ENCODE results near the gene KAZN.

KAZN gene

DNA sequence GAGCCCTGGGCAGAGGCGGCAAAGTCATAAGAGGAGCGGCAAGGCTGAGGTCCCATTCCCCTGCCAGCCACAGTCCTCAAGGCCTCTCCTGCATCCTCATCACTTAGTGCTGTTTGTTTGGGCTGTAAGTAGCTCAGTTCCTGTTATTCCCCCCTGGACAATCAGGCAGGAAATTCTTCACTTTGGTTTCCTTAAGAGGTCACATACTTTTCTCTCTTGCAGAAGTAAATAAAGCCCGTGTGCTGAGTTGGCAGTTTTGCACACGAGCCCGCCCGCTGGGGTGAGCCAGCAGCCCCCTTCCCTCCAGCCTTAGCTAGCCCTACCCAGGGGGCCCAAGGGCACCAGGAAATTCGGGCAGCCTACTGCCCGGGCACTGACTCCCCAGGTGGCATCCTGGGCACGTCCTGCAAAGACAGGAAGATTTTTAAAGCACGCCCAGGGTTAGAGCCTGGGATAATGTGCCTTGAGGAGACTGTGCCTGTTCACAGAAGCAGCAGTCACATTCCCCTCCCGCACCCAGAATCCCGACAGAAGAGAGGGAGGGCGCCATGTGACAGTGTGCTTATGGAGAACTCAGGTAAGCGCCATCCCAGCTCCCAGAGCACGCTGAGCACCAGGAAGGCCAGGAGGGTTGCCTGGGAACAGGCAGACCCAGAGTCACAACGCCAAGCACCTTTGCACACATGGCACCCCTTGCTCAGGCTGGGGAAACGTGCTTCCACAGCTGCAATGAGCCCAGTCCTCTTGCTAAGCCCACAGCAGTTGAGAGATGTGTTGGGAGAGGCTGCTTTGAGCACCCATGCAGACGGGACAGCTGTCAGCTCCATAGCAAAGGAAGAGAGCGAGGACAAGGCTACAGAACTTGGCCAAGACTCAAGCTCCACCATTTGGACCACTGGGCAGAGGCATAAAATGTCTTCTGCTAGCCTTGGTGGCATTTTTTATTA is 410.6 kb downstream of the KAZN start:
- DNase-seq (ENCODE audit: low read depth): no peak

- DNase-seq (ENCODE audit: low read depth): no peak
Observed at GRCh38 chr1:15011160-15011559, 412.7 kb downstream of the KAZN start.

DNA sequence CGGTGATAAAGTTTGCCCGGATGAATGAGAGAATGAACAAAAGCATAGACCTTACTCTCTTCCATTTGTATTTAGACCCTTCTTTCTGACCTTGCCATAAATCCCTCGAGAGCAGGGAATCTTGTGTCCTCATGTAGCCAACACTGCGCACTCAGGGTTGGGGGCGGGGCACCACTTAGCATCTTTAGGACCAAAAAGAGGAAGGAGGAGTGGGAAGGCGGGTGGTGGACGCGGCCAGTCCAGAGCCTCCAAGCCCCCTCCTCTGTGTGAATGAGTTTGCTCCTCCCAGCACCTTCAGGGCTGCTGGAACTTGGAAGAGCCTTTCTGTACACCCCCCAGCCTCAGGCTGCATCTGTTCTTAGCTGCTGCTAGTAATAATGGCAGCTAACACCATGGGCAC is 413.2 kb downstream of the KAZN start:
- no peak for DNase-seq (ENCODE audit: low read depth)

DNA sequence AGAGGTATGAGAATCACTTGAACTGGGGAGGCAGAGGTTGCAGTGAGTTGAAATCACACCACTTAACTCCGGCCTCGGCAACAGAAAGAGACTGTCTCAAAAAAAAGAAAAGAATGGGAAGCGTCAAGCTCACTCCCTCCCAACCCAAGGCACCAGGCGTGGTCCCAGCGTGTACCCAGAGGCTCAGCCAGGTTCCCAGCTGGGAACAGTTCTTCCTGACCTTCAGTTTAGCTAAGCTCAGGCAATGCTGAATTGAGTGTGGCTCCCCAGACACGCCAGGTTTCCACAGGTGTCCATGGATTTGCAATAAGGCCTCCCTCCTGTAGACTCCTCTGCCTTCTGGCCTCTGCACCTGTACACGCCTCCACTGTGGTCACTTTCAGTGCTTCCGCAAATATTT is 414.3 kb downstream of the KAZN start:
- no peak for DNase-seq (ENCODE audit: low read depth)

GRCh38 chr1:15013767-15014166 is 415.3 kb downstream of the KAZN start:
- DNase-seq (ENCODE audit: low read depth): no peak

DNA sequence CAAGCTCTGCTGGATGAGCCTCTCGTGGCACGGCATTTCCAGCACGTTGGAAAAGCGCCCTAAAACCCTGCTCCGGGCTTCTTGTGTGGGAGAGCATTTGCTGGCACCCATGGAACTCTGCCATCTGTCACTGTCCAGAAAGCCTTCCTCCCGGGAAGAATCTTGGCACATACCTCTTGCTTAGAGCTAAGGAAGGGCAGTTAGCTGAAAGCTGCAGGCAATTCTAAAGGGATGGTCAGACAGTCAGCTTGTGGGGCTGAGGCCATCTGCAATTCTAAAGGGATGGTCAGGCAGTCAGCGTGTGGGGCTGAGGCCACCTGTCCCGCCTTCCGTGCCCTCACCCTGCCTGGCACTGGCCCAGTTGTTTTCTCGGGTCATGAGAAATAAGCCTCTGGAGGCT is 416.0 kb downstream of the KAZN start:
- DNase-seq (ENCODE audit: low read depth): no peak

GRCh38 chr1:15016001-15016400 is 417.5 kb downstream of the KAZN start:
- DNase-seq (ENCODE audit: low read depth): no peak

- DNase-seq (ENCODE audit: low read depth): no peak
Observed at GRCh38 chr1:15016526-15016925, 418.0 kb downstream of the KAZN start.

DNA sequence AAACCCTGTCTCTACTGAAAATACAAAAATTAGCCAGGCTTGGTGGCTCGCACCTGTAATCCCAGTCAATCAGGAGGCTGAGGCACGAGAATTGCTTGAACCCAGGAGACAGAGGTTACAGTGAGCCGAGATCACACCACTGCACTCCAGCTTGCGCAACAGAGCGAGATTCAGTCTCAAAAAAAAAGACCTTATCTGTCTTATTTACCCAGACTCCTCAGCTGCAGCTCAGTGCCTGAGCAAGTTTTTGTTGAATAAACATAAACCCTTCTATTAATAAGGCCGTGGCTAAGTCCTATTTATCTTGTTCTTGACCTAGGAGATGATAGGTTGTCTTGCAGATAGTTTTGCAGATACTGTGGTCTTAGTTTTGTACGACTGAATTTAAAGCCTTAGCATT is 418.6 kb downstream of the KAZN start:
- no peak for DNase-seq (ENCODE audit: low read depth)

DNA sequence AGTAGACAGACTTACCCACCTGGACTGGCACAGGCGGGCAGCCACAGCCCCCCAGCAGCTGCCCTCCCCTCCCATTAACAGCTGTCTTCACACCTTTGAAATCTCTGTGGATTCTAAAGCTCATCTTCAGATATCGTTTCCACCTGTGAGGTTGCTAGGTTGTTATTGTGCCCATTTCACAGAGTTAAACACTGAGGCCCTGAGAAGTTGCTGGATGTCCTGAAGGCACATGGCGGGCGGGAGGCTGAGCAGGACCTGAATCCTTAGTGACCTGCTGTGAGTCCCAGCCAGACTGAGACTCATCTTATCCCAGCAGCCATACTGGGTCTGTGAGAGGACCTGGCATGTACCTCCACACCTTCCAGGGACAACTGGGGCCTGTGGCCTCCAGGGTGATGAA is 420.3 kb downstream of the KAZN start:
- no peak for DNase-seq (ENCODE audit: low read depth)

GRCh38 chr1:15020943-15021745 is 422.7 kb downstream of the KAZN start:
- DNase-seq (ENCODE audit: low read depth): no peak

GRCh38 chr1:15022048-15022447 is 423.6 kb downstream of the KAZN start:
- DNase-seq (ENCODE audit: low read depth): no peak

- DNase-seq (ENCODE audit: low read depth): no peak
Observed at GRCh38 chr1:15023205-15023604, 424.7 kb downstream of the KAZN start.

DNA sequence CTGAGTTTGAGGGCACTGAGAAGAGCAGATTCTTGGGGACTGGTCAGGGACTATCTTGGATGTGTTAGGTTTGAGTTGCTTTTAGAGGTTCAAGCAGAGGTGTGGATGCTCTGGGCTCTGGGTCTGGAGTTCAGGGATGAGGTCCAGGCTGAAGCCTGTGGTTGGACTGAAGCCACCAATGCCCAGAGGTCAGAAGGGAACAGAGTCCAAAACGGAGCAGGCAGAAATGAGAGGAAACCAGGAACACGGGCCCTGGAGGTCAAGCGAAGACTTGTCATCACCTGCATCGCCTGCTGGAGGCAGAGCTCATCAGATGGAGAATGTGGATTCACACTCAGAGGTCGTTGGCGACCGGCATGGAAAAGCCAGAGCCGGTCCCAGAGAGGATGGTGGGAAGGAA is 425.5 kb downstream of the KAZN start:
- no peak for DNase-seq (ENCODE audit: low read depth)

GRCh38 chr1:15026117-15026489 is 427.6 kb downstream of the KAZN start:
- no peak for DNase-seq (ENCODE audit: low read depth)

DNA sequence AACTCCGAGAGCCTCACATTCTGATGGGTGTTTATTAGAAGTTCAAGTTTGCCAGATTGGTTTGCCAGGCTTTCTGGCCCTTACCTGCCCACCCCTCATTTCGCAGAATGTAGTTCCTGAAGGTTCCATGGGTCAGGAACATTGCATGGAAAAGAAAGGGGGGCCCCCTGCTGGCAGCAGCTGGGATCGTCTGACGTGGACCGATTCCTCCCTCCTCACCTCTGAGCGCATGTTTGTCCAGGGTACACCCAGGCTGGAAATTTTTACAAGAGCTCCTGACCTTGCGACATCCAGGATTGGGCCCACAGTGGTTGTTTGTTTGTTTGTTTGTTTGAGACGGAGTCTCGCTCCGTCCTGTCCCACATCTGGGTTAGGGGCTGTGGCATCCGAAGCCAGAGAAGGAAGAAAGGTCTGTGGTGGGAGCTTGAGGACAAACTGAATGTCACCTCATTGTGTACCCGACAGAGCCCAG is 429.1 kb downstream of the KAZN start:
- no peak for DNase-seq (ENCODE audit: low read depth)

DNA sequence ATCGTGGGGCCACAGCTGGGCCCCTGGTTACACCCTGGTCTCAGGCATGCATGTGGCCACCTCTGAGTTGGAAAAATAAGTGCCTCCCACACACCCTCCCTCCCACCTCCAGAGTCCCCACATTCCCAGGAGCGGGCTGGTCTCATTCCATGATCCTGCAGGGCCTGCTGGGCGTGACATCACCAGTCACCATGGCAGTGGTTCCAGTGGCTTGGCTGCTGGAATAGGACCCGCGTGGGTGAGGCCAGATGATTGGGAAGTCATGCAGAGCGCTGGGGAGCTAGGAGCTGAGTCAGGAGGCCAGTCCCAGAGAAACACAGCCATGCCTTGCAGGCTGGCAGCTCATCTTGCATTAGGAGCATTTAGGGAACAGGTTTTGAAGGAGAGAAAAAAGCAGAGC is 429.6 kb downstream of the KAZN start:
- DNase-seq (ENCODE audit: low read depth): no peak

- DNase-seq (ENCODE audit: low read depth): no peak
Observed at GRCh38 chr1:15028616-15029015, 430.1 kb downstream of the KAZN start.

GRCh38 chr1:15029036-15029435 is 430.6 kb downstream of the KAZN start:
- no peak for DNase-seq (ENCODE audit: low read depth)

DNA sequence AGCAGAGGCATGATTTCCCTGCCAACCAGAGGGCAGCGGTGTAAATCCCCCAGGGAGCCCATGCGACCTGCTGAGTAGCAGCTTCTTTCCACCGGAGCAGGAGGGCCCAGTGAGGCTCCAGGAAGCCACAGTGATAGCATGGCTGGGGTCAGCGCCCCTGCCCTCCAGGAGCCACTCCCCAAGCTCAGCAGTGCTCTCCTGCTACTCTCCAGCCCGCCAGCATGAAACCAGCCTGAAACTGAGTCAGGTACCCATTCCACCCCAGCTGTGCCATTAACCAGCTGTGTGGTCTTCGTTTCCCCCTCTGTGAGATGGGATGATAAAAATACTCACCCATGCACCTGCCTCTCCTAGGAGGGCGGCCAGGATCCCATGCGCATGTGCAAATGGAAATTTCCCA is 431.3 kb downstream of the KAZN start:
- DNase-seq (ENCODE audit: low read depth): no peak

GRCh38 chr1:15031251-15031933 is 432.9 kb downstream of the KAZN start:
- no peak for DNase-seq (ENCODE audit: low read depth)

DNA sequence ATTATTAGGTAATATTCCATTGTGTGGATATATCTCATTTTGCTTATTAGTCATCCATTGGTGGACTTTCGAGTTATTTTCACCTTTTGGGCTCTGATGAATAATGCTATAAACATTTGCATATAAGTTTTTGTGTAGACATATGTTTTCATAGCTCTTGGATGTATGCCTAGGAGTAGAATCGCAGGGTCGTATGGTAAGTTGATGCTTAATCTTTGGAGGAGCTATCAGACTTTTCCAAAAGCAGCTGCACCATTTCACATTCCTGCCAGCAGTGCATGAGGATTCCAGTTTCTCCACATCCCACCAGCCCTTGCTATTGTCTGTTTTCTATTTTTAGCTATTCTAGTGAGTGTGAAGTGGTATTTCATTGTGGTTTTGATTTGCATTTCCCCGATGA is 434.8 kb downstream of the KAZN start:
- no peak for DNase-seq (ENCODE audit: low read depth)

DNA sequence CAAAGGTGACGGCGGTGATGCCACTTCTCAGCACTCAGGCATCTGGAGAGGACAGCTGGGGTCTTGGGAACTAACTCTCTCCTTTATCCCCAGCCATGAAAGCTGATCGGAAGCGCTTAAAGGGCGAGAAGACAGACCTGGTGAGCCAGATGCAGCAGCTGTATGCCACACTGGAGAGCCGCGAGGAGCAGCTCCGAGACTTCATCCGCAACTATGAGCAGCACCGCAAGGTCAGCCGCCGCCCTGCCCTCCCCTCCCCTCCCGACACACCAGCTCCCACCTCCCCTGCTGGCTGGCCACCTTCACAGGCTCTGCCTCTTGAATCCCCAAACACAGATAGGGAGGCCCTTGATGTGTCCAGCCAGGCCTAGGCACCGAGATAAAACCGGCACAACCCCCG is 436.2 kb downstream of the KAZN start:
- no peak for DNase-seq (ENCODE audit: low read depth)
